ENCODE data around the gene GPR183.

The GPR183 gene

DNA sequence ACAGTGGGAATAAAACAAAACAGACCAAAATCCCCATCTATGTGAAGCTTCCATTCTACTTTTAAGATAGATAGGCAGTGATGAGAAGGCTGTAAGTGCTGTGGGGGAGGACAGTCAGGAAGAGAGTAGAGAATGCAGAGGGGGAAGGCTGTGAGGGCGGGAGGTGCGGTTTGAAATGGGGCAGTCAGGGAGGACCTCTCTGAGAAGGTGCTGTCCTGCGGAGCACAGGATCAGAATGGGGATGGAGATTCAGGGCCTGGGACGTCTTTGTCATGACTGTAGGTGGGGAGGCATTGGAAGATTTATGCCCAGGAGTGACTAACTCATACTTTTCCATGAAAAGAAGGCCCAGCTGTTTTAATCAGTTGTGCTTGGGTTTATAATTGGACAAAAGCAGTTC lies 3.9 kb upstream of the GPR183 start:
- DNase-seq: no peak

DNA sequence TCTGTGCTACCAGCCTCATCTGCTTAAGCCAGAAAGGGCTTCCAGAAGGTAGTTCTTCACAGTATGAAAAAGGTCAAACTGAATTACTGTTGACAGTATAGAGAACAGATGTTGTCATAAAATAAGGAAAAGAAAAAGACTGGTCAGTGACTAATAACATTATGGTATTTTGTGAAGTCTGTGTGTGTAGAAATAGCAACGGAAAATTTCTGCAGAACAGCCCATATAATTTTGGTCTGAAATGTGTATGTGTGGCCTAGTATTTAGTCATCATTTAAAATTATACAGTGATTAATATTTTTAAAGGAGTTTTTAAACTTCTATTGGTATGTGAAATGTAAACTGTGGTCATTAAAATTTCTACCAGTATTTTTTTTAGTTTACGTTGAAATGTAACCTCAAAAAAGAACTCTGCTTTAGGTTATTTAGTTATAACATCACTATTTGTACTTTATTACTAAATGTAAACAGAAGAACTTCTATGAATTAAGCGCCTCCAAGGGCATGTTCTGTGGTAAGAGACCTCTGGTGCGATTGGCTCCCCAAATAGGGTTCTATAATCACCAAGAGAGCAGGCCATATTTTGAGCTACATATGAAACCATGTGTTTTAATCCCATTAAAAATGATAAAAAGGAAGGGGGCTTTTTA lies 3.3 kb upstream of the GPR183 start:
- no peak for DNase-seq

DNA sequence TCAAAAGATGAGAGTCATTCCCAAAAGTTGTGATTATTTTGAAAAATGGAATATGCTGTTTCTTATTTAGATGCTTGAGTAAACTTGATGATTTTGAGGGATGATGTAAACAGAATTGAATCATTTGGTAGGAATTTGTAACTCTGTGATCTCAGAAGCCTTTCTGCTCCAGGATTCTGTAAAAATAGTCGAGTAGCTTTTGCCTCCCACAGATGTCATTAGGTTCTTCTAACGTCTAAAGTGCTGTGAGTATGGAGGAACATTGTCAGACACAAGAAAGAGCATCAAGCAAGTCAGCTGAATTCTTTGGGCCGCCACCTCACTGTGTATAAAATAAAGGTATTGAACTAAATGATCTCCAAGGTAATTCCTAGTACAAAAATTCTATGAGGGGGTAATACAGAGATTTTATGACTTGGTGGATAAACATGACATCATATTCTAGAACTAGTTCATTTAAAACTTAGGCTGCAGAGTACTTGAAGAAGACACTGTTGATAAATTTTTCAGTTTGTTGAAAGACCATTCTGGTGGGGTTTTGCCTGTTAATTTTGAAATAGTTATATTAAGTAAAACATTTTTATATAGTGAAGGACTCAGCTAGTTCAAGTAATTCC lies 1.4 kb upstream of the GPR183 start:
- DNase-seq: no peak

DNA sequence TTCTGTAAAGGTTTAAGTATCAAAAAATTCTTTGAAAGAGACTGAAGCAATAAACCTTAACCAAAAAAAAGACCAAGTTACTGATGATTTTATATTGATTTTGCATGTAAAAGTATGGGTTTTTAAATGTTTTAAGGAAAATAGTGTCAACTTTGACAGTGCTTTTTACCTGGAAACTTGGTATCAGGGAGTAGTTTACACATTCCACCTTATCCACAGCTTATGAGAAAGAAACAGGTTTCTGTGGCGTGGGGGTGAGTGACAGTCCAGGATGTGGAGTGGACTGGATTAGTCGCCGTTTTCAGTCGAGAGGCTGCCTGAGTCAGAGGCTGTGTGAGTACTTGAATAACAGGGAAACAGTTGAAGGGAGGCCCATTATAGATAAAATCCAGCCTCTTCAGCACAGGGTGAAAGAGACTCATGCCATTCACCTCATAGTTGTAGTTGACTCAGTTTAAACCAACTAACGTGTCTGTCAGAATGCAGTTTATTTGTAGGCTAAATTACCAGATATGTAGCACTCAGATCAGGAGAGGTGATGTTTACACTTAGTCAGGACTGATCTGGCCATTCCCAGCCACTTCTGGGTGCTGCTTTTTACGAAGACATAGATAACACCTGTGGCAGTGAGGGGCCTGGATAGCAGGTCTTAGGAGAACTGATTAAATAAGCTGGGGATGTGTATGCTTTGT lies 595 bp upstream of the GPR183 start:
- no peak for DNase-seq

DNA sequence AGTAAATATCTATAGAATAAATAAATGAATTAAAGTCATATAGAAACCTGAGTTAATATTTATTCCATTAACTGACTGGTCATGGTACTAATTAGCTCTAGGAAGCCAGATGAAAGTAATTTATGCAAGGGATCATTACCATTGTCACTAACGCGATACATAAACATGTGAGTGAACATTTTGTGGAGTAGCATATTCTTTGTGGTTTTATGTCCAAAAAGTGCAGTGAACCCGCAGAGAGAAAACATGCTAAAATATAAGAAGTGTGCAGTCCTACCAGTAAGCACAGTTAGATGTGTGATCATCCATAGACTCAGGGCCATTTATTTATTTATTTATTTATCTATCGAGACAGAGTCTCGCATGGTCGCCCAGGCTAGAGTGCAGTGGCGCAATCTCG lies 1.6 kb downstream of the GPR183 start:
- no peak for DNase-seq

DNA sequence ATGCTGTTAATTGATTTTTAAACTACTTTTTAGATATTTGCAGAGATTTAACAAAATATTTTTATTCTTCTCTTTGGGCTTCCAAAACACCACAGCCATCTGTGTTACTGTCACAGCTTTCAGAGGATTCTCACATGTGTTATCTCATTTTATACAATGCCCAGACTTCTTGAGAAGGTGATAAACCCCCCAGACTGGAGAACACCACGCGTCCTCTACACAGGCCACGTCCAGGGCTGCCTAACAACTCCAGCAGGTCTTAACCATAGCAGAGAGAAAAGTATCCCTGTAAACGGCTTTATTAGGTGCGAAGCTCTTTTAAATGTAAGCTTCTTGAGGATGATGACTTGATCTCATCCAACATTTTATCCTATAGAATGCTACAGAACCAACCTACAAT lies 2.0 kb downstream of the GPR183 start:
- no peak for DNase-seq

DNA sequence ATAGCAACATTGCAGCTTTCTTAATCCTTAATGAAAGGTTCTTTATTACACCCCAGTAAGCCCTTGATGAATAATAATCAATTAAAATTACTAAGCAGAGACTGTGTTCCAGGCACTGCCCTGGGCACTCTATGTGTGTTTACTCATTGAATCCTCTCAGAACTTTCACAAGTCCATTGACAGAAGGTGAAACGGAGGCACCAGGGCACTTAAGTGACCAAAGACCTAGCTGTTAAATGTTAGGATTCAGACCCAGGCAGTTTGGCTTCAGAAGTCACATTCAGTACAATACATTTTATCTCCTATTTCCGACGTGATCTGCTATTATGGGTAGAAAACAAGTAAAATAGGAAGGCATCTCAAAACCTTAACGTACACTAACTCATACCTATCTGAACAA lies 2.7 kb downstream of the GPR183 start:
- DNase-seq: no peak

DNA sequence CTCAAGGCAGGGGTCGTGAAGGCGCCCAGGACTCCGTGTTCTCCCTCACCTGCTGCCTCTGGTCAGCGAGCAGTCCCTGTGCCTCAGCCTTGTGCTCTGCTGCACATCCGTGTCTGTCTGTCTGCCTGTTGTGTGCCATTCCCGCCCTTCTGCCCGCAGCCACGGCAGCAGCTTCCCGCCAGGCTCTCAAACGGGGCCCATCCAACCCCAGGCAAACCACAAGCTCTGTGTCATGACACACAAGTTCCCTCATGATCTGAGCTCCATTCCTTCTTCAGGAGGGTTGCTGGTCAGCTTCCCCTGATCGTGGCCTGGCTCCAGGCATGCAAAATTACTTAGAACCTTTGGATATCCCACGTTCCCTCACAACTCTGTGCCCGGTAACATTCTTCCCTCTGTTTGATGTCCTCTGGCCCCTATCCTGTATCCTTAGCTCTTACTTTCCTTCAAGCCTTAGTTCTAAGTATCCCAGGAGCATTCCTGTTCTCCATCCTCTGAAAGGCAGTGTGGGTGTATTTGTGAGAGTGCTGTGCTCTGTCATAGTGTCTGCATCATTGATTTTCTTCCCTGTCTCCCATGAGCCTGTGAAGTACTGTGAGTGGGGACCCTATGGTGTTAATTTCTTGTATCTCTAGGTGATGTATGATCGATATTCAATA lies 3.2 kb downstream of the GPR183 start:
- no peak for DNase-seq

DNA sequence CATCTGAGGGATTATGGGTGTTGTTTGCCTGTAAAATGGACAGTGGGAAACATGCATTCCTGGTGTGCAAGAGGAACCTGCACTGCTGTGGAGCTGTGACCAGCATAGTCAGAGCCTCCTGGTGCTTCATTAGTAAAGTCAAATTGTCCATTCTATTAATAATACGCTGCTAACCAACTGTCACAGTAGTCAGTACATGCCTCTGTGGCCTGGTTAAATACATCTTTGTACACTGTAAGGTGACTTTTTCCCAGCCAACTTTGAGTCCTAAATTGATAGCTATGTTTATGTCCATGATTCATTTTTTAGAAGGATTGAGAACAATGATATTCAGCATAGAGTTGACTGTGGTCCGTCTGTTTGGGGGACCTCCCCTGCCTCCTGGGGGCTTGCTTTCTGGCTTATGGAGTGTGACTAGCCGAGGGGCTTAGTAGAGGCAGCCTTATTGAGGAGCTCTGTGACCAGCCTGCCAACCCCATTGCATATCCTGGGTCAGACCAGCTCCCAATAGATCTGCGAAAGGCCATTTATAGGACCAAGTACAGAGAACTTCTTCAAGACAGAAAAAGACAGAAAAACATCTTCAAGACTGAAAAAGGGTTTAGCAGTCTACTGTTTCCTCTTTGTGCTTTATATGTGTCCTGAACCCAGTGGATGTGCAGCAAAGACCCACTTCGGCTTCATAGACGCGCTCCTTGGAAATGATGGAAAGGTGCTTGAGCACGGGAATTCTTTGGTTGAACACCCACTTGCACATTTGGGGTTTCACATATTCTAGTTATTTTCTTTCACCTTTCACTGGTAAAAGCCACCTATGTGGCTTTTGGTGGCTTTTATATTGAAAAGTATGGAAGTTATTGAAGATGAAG lies 4.3 kb downstream of the GPR183 start:
- no peak for DNase-seq

DNA sequence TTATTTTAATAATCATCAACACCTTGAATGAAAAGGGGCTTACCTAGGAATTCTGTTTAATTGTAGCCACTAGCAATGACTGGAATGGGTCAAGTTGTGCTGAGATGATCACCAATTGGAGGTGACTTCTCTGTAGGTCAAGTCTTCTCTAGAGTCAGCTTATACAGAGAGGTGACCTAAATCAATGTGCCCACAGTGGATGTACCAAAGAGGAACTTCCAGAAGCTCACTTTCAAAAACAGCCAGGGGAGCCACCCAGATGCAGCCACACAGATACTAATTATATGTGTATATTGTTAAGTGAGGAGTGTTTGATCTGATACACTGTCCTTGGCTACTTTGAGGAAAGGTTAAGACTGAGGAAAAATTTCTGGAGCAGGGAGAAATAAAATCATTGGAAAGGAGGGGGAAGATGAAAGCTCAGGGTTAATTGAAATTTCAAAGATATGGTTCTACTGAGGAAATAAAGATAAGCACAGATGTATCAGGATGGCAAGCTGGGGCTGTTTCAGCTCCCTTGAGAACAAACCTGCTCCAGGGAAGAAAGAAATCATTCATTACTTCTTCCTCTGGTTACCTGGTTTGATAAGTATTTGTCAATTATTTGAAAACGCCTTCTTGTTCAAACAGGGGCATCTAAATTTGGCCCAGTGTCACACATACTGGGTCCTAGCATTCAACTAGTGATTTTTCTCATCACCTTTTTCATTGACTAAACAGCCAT lies 5.1 kb downstream of the GPR183 start:
- no peak for DNase-seq

DNA sequence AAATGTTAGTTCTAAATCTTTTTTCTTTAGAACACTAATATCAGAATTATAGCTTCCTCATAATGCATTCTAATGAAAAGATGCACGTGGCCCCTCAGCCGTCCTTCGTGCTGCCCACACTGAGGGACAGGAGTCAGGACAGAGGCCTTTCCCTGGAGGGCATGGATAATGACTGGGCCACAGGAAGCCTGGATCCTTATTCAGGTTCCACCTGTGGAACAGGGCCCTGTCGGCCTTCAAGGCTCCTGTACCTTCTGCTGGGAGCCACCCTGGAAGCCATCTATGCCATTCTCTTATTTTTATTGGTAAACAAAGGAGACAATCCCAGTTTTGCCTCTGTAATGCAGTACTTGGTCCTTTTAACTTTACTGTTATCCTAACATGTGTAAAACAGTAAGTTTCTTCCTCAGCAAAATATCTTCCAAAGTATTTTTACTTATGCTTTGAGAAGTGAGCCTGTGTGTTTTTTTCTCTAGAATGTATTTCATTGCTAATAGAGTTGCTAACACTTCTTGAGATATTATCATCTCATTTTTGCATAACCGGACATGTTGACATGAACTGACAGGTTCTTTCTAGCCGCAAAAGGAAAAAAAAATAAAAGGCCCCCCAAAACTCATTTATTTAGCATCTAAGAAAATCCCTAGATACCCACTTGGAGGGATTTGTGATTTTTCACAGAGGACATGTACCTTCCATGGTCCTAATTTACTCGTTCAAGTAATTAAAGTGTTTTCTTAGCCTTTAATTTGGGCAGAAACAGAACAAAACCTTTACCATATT lies 6.0 kb downstream of the GPR183 start:
- DNase-seq: no peak

DNA sequence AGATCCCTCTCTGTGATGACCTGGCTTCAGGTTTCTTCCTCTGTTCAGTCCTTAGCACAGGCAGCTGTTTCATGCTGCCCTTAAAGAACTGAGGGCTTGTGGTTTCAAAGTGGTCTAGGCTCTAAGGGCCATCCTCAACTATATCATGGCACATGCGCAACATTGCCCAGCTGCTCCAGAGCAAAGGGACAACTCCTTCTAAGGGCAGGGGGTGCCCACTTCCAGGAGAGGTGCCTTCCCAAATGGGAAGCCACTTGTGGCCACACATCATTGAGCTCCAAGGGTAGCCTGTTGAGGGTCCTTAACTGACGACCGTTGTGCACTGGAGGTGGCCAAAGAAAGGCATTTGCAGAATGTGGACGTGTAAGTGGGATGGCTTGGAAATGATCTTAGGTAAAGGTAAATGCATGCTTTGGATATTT lies 7.3 kb downstream of the GPR183 start:
- DNase-seq: no peak

DNA sequence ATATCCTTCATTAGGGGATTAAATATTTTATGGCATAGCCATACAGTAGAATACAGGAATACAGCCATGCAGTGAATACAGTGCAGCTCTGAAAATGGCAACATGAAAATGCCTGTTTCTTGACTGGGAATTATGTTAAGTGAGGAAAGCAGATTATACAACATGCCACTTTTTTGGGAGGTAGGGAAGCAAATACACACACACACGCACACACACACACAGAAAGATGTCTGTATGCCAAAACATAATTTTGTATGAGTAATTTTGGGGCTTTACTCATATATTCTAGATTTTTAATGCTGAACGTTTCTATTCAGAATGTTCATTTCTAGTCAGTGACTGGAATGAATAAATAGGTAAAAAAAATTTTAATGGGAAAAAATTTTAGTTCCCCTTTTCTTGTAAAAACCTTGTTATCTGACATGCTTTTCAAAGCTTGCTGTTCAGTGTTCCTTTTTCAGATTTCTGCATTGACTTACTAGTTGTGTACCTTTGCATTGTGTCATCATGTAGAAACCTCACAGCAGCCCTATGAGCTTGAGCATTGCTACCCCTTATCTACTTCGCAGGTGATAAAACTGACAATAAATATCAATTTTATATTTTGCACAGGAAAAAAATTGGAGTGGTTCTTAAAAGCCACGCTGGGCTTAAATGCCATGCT lies 7.8 kb downstream of the GPR183 start:
- no peak for DNase-seq

DNA sequence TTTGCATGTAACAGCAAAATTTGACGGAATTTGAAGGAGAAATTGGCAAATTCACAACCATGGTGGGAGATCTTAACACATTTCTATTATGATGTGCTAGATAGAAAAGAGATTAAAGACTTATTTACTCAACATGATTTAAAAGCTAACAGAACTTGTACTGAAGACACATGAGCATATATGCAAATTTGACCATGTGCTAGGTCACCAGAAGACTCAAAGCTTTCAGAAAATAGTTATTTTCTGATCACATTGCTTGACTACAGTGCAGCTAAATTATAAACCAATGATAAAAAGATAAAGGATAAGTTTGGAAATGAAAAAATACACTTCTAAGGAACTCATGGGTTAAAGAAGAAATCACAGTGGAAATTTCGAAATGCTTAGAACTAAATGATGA lies 9.1 kb downstream of the GPR183 start:
- DNase-seq: no peak

DNA sequence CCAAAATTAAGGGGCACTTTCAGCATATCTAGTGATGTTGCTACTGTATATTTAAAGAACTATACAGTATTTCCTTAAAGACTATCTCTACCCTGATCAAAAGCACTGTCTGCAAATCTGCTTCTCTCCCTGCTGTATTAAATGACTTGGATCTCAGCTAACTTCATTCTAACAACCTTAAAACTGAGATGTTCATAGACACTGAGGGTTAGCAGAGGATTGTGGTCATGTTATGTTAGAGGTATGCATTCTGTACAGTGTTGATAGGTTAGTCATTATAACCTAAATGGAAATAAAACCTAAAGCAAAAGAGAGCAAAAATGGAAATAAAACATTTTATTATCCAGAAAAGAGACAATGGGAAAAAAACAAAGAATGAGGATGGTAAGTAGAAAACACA lies 9.9 kb downstream of the GPR183 start:
- no peak for DNase-seq

DNA sequence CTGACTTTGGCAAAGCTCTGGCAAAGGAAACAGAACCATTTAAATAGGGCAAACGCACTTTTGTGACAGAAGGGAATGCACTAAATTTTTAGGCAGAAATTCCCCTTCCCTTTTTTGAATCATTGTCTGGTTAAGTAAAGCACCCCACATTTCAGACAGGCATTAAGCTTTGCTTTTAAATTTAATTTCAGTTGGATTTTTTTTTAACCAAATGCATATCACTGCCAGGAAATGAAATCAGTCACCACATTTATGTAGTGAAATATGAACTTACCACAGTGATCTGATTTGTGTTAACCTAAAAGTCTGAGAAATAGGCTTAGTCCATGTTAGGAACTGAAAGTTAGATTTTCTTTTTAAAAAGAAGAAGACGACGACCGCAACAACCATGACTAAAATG lies 10.8 kb downstream of the GPR183 start:
- no peak for DNase-seq

DNA sequence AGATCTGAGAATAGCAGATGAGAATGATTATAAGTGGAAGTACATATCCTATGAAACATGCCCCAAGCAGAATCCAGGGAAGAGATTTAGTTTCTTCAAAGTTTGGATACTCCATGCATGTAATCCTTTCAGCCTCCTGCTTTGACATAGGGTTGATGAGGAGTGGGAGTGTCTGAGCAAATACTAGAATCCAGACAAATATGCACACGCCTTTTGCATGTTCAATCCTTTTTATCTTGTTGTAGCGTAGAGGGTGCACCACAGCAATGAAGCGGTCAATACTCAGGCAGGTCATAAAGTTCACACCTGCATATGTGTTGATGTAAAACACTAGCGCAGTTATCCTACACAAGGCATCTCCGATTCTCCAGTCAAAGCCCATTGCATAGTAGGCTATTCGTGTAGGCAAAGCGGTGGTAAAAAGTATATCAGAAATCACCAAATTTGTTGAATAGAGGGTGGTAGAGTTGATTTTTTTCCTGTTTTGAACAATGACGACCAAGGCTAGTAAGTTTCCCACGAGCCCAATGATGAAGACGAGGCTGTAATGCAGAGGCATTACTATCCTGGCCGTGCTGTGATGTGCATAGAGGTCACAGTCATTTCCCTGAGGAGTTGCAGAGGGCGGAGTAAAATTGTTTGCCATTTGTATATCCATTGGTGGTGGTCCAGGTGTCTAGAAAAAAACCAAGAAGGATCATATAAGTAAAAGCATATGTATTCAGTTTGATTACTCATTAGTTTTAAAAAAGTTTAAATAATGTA lies 11.5 kb downstream of the GPR183 start:
- DNase-seq: no peak

DNA sequence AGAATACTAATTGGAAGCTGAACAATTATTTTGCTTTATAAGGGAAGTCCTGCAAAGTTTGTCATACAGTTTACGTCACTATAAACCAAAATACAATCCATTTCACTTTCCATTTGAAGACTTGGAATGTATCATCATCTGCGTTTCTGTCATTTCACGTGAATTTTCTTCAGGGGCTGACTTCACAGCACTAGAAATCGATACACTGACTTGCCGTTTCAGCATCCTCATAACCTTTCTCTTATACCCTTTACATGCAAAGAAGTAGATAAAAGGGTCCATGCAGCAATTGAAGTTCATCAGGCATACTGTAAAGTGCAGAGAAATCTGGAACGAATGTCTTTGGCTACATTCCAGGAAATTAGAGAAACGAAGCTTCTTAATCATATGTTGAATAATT lies 12.2 kb downstream of the GPR183 start:
- DNase-seq: no peak

DNA sequence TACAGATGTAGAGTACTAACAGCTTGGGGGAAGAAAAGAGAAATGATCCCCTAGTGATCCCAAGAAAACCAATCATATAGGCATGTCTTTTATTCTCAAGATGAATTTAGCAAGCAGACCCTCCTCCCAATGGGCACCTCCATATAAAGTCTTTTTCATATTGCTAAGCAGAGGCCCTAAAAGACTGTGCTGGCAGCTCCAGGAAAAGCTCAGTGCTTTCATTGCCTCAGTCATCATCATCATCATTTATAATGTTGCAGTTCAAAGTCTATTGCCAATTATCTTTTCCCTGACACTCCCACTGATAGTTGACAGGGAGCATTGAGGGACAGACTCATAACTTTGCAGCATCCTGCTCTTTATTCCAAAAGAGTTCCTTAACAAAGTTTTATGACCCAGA lies 13.0 kb downstream of the GPR183 start:
- no peak for DNase-seq

DNA sequence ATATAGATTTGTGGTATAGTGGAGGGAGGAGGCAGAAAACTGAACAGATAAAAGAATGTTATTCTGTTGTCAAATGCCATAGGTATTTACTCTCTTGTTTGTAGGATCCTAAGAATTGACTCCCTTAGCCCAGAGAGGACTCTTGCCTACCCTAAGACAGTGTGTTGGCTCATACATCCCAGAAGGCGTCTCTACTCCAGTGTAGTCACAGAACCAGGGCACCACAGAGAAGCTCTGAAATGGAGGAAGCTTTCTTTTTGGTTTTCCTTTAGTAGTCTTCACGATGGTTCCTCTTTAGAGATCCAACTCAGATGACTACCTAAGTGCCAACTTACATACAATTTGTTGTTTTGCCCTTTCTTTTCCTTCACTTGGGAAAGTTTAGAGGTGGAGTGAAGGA lies 14.0 kb downstream of the GPR183 start:
- DNase-seq: no peak
